ENCODE measurements around the gene CNOT3.

The CNOT3 gene

DNA sequence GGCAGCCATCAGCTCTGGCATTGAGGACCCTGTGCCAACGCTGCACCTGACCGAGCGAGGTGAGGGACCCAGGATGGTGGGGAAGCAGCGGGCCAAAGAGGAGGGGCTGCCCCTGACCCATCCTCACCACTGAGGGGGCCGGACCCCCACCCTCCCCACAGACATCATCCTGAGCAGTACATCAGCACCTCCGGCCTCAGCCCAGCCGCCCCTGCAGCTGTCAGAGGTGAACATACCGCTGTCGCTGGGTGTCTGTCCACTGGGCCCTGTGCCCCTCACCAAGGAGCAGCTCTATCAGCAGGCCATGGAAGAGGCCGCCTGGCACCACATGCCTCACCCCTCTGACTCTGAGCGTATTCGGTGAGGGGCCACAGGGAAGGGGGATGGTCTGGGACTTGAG is 14.7 kb downstream of the CNOT3 start:
- no peaks in the 10 kb centered on the region for H3K27me3 ChIP-seq (ENCODE audit: insufficient read depth, low read length)
- no peaks in the 10 kb centered on the region for H3K79me2 ChIP-seq (ENCODE audit: control insufficient read depth, insufficient read depth, low read length, unreplicated experiment)
- H3K4me1 ChIP-seq (ENCODE audit: control insufficient read depth, insufficient read depth, low read length, unreplicated experiment) = no peaks in the 10 kb centered on the region
- H2AFZ ChIP-seq (ENCODE audit: low read length, unreplicated experiment) = no peak overlapping the region
- no peak overlapping the region for H3K4me3 ChIP-seq (ENCODE audit: low read depth, low read length)
- no peak overlapping the region for H3K27ac ChIP-seq (ENCODE audit: low read depth, low read length)
- no peaks in the 10 kb centered on the region; the same call in 1 of the 2 replicates for H3K36me3 ChIP-seq (ENCODE audit: insufficient read depth, low read length)

DNA sequence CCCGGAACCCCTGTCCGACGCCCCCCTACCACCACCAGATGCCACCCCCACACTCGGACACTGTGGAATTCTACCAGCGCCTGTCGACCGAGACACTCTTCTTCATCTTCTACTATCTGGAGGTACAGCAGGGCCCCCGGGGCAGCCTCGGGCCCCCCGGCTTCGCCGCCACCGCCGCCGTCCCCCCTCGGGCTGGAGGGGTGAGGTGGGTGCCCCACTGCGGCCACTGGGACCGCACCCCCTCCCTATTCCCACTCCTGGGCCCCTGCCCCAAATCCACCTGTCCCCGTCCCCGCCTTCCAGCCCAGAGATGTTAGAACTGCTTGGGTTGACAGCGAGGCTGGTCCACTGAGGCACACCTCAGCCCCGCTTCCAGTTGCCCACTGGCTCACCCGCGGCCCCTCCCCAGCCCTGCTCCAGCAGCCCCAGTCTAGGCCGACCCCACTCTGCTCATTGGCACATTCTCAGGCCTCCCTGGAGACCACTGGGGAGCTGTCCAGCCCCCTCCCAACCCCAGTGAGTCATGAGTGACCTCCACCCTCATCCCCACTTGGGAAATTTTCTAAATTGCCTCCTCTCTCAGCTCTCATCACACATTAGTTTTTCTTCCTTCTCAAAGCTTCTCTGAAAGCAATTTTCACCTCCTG is 15.4 kb downstream of the CNOT3 start:
- Histone ChIP-seq H3K36me3 (ENCODE audit: insufficient read depth, low read length) (no peaks in the 10 kb centered on the region; the same call in 1 of the 2 replicates), H3K27ac (ENCODE audit: low read depth, low read length) (peak overlapping the region; percentile 47; the same call in 1 of the 2 replicates), H3K4me1 (ENCODE audit: control insufficient read depth, insufficient read depth, low read length, unreplicated experiment) (no peaks in the 10 kb centered on the region), H3K27me3 (ENCODE audit: insufficient read depth, low read length) (no peaks in the 10 kb centered on the region), H2AFZ (ENCODE audit: low read length, unreplicated experiment) (no peak overlapping the region), H3K79me2 (ENCODE audit: control insufficient read depth, insufficient read depth, low read length, unreplicated experiment) (no peaks in the 10 kb centered on the region), H3K4me3 (ENCODE audit: low read depth, low read length) (no peak overlapping the region)

DNA sequence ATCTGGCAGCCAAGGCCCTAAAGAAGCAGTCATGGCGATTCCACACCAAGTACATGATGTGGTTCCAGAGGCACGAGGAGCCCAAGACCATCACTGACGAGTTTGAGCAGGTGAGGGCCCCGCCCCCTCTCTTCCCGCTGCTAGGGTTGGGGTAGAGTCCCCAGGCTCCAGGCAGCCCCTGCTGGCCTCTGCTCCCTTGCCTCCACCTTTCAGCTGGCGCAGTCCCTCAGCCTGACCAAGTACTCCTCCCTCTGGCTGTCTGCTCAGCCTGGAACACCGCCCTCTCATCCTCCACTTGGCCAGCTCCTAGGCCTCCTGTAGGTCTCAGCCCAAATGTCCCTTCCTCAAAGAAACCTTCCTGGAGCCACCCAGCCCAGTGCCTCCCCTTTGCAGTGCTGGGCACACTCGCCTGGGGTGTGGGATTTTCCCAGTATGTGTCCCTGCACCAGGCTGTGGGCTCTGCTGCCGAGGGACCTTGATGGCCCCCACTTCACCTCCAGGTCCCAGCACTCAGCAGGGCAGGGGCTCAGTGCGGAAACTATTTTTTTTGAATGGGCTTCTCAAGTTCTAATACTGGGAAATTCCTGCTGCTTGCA is 16.3 kb downstream of the CNOT3 start:
- Histone ChIP-seq H3K36me3 (ENCODE audit: insufficient read depth, low read length) (no peaks in the 10 kb centered on the region; the same call in 1 of the 2 replicates), H3K79me2 (ENCODE audit: control insufficient read depth, insufficient read depth, low read length, unreplicated experiment) (peaks cover 3% of the 10 kb centered on the region), H3K4me3 (ENCODE audit: low read depth, low read length) (no peak overlapping the region), H2AFZ (ENCODE audit: low read length, unreplicated experiment) (no peak overlapping the region), H3K4me1 (ENCODE audit: control insufficient read depth, insufficient read depth, low read length, unreplicated experiment) (peaks cover 5% of the 10 kb centered on the region), H3K27me3 (ENCODE audit: insufficient read depth, low read length) (no peaks in the 10 kb centered on the region), H3K27ac (ENCODE audit: low read depth, low read length) (peak overlapping the region; percentile 47; the same call in 1 of the 2 replicates)

DNA sequence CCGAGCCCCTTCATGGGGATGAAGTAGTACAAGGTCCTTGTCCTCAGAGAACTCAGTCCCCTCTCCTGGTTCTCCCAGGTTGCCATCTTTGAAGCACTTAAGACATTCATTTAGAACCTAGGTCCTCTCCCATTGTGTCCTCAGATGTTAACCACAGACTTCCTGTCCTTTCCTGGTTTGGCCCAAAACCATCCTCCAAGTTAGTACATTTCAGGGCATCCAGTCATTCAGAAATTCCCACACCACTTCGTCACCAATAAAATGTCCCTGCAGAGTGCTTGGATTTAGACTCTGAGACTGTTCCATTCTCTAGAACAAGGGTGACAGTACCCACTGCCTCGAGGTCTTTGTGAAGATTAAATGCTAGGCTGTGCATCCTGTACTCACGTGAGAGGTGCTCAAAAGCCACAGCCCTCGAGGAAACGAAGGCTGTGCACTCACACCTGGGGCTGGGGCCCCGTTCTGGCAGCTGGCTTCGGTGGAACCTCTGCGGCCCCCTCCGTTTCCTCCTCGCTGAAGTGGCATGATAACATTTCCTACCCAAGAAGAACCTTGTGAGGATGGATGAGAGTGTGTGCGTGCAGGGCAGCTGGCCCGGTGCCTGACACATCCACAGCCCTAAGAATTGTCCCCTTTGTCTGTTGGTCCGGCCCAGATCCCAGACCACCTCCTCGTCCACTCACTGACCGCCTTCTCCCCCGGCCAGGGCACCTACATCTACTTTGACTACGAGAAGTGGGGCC is 17.2 kb downstream of the CNOT3 start:
- Histone ChIP-seq H3K4me1 (ENCODE audit: control insufficient read depth, insufficient read depth, low read length, unreplicated experiment) (peaks cover 5% of the 10 kb centered on the region), H3K4me3 (ENCODE audit: low read depth, low read length) (no peak overlapping the region), H3K36me3 (ENCODE audit: insufficient read depth, low read length) (no peaks in the 10 kb centered on the region; the same call in 1 of the 2 replicates), H3K79me2 (ENCODE audit: control insufficient read depth, insufficient read depth, low read length, unreplicated experiment) (peaks cover 3% of the 10 kb centered on the region), H3K27ac (ENCODE audit: low read depth, low read length) (peak overlapping the region; percentile 29; the same call in 1 of the 2 replicates), H3K27me3 (ENCODE audit: insufficient read depth, low read length) (no peaks in the 10 kb centered on the region), H2AFZ (ENCODE audit: low read length, unreplicated experiment) (no peak overlapping the region)

DNA sequence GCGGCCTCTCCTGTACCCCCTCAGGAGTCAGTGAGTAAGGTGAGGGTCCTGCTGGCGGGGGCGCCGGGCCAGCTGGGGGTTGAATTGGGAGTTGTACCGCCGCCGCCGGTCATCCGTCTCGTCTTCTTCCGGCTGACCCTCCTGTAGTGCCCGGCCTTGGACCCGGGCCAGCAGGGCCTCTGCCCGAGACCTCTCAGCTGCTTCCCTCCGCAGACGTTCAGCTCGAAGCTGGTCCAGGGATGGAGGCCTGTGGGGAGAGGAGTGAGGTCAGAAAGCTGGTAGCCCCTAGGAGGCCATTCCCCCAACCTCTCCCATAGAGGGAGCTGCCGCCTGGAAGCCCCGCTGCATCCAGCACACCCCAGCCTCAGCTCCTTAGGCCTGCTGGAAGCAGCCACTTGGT is 18.1 kb downstream of the CNOT3 start:
- Histone ChIP-seq H3K79me2 (ENCODE audit: control insufficient read depth, insufficient read depth, low read length, unreplicated experiment) (peaks cover 3% of the 10 kb centered on the region), H3K4me3 (ENCODE audit: low read depth, low read length) (no peak overlapping the region), H2AFZ (ENCODE audit: low read length, unreplicated experiment) (no peak overlapping the region), H3K27me3 (ENCODE audit: insufficient read depth, low read length) (no peaks in the 10 kb centered on the region), H3K4me1 (ENCODE audit: control insufficient read depth, insufficient read depth, low read length, unreplicated experiment) (peaks cover 7% of the 10 kb centered on the region), H3K27ac (ENCODE audit: low read depth, low read length) (no peak overlapping the region), H3K36me3 (ENCODE audit: insufficient read depth, low read length) (no peaks in the 10 kb centered on the region; the same call in 1 of the 2 replicates)

DNA sequence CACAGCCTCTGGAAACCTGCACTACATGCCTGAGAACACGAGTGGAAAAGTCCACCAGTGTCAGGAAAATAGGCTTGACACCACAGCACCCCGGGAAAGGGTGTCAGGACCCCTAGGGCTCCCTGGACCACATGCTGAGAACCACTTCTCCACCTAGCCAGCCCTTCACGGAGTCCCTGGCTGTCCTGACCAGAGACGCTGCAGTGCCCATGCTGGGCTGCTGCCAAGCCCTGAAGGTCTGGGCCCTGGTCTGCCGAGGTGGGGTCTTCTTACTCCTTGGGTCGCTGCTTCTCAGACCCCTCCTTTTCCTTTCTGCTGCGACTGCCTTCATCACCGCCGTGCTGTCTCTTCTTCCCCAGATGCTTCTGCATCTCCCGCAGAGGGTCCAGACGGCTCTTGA is 18.9 kb downstream of the CNOT3 start:
- Histone ChIP-seq H3K4me3 (ENCODE audit: low read depth, low read length) (no peak overlapping the region), H3K27me3 (ENCODE audit: insufficient read depth, low read length) (no peaks in the 10 kb centered on the region), H3K36me3 (ENCODE audit: insufficient read depth, low read length) (no peaks in the 10 kb centered on the region; the same call in 1 of the 2 replicates), H3K79me2 (ENCODE audit: control insufficient read depth, insufficient read depth, low read length, unreplicated experiment) (peaks cover 3% of the 10 kb centered on the region), H3K4me1 (ENCODE audit: control insufficient read depth, insufficient read depth, low read length, unreplicated experiment) (peaks cover 11% of the 10 kb centered on the region), H2AFZ (ENCODE audit: low read length, unreplicated experiment) (no peak overlapping the region), H3K27ac (ENCODE audit: low read depth, low read length) (no peak overlapping the region)

DNA sequence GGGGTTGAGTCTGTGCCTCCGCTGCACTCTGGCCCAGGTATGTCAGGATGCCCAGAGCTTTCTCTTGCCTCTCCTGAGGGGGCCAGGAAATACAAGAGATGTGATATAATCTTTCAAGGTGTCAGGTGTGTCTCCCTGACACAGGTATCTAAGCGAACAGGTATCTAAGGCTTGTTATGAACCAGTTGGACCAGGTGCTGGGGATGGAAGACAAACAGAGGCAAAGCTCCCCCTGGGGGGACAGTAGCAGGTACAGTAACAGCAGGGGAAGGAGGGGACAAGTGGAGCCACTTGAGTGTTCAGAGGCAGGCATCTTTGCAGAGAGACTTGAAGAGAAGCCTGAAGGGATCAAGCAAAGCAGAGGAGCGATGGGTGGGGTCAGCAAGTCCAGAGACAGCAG is 19.4 kb downstream of the CNOT3 start:
- Histone ChIP-seq H3K27me3 (ENCODE audit: insufficient read depth, low read length) (no peaks in the 10 kb centered on the region), H3K4me1 (ENCODE audit: control insufficient read depth, insufficient read depth, low read length, unreplicated experiment) (peaks cover 11% of the 10 kb centered on the region), H3K36me3 (ENCODE audit: insufficient read depth, low read length) (no peaks in the 10 kb centered on the region; the same call in 1 of the 2 replicates), H3K79me2 (ENCODE audit: control insufficient read depth, insufficient read depth, low read length, unreplicated experiment) (peaks cover 3% of the 10 kb centered on the region), H3K4me3 (ENCODE audit: low read depth, low read length) (no peak overlapping the region), H3K27ac (ENCODE audit: low read depth, low read length) (no peak overlapping the region), H2AFZ (ENCODE audit: low read length, unreplicated experiment) (no peak overlapping the region)

DNA sequence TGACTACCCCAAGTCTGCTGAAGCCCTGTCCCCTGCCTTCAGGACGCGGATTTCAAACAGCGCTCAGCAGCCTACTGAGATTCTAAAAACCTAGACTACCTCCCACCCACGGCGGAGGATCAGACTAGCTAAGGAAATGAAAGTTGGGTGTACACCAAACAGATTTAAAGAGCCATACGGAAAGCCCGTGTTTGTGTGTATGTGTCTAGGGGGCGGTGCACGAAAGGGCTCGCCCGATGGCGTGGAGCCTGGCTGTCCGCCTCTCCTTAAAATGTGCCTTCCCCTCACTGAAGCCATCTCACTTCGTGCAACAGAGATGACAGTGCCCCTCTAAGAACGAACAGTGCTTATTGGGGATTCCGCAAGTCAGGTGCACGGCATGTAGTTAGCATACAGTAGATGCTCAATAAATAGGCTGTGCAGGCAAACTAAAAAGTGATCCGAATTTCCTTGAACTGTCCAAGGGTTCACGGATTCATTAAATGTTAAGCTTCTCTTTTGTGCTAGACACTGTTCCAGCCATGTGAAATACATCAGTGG is 21.3 kb downstream of the CNOT3 start:
- H3K36me3 ChIP-seq (ENCODE audit: insufficient read depth, low read length) = no peaks in the 10 kb centered on the region; the same call in 1 of the 2 replicates
- peaks cover 3% of the 10 kb centered on the region for H3K79me2 ChIP-seq (ENCODE audit: control insufficient read depth, insufficient read depth, low read length, unreplicated experiment)
- H3K27me3 ChIP-seq (ENCODE audit: insufficient read depth, low read length) = no peaks in the 10 kb centered on the region
- peak overlapping the region; percentile 97 for H3K4me3 ChIP-seq (ENCODE audit: low read depth, low read length)
- H3K4me1 ChIP-seq (ENCODE audit: control insufficient read depth, insufficient read depth, low read length, unreplicated experiment) = peaks cover 11% of the 10 kb centered on the region
- H3K27ac ChIP-seq (ENCODE audit: low read depth, low read length) = peak overlapping the region; percentile 87
- H2AFZ ChIP-seq (ENCODE audit: low read length, unreplicated experiment) = peak overlapping the region; percentile 51

DNA sequence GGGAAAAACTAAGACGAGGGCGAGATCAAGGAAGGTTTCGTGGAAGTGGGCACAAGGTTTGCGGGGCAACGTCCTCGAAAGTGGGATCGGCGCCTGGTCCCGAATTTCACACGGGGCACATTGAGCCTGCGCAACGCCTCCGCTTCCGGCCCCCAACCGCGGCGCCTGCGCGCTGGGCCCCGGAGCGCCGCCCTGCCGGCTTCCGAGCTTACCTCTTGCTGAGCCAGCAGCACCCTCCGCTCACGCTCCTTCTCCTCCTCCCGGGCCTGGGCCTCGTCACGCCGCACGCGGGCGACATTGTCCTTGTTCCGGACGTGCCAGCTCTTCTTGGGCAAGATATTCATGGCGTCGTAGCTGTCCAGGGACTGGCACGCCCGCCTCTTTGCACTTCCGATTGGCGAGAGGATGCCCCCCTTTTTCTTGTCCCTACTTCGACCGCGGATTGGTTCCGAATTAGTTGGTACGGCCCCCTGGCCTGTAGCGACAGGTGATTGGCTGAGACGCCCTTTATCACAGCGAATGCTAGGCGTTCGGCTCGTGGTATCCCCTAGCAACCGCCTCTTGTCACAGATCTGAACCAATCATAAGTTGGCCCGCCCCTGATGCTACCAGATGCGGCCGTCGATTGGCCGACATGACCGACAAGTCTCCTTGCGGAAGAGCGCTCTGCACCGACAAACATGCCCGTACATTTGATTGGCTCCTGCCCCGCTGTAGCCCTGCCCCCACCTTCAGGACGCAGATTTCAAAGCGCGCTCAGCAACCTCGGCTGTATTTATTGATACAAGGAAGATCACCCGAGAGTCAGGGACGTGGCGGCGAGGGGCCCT is 22.0 kb downstream of the CNOT3 start, which contains the start of gene LENG1:
LENG1 (minus strand) TSS at position 370 of the 830 bp plus-strand sequence; CDS start at position 344, 26 bp downstream.
- peak within 1 kb of the TSS; percentile 97 for H3K4me3 ChIP-seq (ENCODE audit: low read depth, low read length)
- no peaks in the 10 kb centered on the region; the same call in 1 of the 2 replicates for H3K36me3 ChIP-seq (ENCODE audit: insufficient read depth, low read length)
- peaks cover 11% of the 10 kb centered on the region for H3K4me1 ChIP-seq (ENCODE audit: control insufficient read depth, insufficient read depth, low read length, unreplicated experiment)
- H2AFZ ChIP-seq (ENCODE audit: low read length, unreplicated experiment) = peak within 1 kb of the TSS; percentile 74
- H3K27ac ChIP-seq (ENCODE audit: low read depth, low read length) = peak within 1 kb of the TSS; percentile 87
- H3K79me2 ChIP-seq (ENCODE audit: control insufficient read depth, insufficient read depth, low read length, unreplicated experiment) = peaks cover 3% of the 10 kb centered on the region
- peaks cover 5% of the 10 kb centered on the region; the same call in 1 of the 2 replicates for H3K27me3 ChIP-seq (ENCODE audit: insufficient read depth, low read length)

Data from ACC112 (cell line).